C4-2B (cell line): ENCODE data around the gene MTUS2.

Source experiments
- CTCF ChIP-seq: fragments of 450-650 bp; conservative IDR thresholded peaks from 2 replicates; pipeline ENCODE4 v1.5.1; 2017; ENCODE audit warnings: mild to moderate bottlenecking
- ZFX ChIP-seq: fragments of 450-650 bp; IDR thresholded peaks from 2 replicates; pipeline ENCODE4 v1.6.1; 2017

GRCh38 chr13:29195456-29195855 is 375.3 kb downstream of the MTUS2 start:
- no peak for TF ChIP-seq CTCF
- no peak for TF ChIP-seq ZFX
